Measurements from ENCODE around the gene EBF3.

DNA sequence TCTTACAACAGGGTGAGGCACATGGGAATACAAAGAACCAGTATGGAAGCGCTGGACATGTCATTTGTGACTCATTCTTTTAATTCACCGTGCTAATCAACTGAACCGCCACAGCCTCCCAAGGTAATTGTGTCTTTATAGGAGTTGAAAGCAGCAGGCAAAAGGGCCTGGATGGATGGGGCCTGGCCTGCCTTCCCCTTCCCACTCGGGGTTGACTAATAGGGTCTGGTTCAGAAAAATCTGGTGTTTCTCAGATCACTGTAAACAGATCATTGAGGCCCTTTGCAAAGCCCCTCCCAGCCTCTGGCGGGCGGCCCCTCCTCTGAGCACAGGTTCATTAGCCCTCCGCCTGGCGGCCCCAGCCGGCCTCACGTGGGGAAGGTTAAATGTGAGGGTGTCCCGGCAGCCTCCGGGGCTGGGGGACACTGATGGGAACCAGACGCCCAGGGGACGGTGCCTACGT, 100.8 kb downstream of the EBF3 start:
- TF ChIP-seq, protein P1, sequence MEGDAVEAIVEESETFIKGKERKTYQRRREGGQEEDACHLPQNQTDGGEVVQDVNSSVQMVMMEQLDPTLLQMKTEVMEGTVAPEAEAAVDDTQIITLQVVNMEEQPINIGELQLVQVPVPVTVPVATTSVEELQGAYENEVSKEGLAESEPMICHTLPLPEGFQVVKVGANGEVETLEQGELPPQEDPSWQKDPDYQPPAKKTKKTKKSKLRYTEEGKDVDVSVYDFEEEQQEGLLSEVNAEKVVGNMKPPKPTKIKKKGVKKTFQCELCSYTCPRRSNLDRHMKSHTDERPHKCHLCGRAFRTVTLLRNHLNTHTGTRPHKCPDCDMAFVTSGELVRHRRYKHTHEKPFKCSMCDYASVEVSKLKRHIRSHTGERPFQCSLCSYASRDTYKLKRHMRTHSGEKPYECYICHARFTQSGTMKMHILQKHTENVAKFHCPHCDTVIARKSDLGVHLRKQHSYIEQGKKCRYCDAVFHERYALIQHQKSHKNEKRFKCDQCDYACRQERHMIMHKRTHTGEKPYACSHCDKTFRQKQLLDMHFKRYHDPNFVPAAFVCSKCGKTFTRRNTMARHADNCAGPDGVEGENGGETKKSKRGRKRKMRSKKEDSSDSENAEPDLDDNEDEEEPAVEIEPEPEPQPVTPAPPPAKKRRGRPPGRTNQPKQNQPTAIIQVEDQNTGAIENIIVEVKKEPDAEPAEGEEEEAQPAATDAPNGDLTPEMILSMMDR (conservative IDR thresholded peaks at IDR 0.05 in 1 of 2, IDR thresholded peaks at IDR 0.05 in 1 of 2; ENCODE audit: extremely low read depth in 1 of 2, insufficient read depth in 1 of 2, low read depth in 1 of 2, low read length in 2 of 2) = no peak
- no peak for TF ChIP-seq EZH2 (IDR thresholded peaks at IDR 0.05; ENCODE audit: borderline replicate concordance, low read length)

Data from mammary epithelial cell (primary cell).